ENCODE results near the gene SUFU. TPM values are rescaled to one million over a fixed set of nuclear protein-coding genes. Genes with fewer than 3 reads are reported as not detected.
"Not testable (repeated sequence)": the region's sequence is repeated elsewhere in the genome, so short reads cannot be mapped to it uniquely, and the experiment has no call there.

Gene SUFU
- total RNA-seq, 1 donor from 2014 or later = 3.1 TPM

GRCh38 chr10:102511583-102512274 is 8.0 kb downstream of the SUFU start:
- DNase-seq (ENCODE audit: low read depth in 2 of 2) = no peak

- no peak for DNase-seq (ENCODE audit: low read depth in 2 of 2)
Observed at GRCh38 chr10:102514487-102515311, 10.9 kb downstream of the SUFU start.

- DNase-seq (ENCODE audit: low read depth in 2 of 2) = no peak
Observed at GRCh38 chr10:102515724-102516123, 12.0 kb downstream of the SUFU start.

- no peak for DNase-seq (ENCODE audit: low read depth in 2 of 2)
Observed at GRCh38 chr10:102517553-102517952, 13.8 kb downstream of the SUFU start.

GRCh38 chr10:102519246-102519825 is 15.6 kb downstream of the SUFU start:
- no peak for DNase-seq (ENCODE audit: low read depth in 2 of 2)

GRCh38 chr10:102522874-102523249 is 19.1 kb downstream of the SUFU start:
- DNase-seq (ENCODE audit: low read depth in 2 of 2) = no peak

- DNase-seq (ENCODE audit: low read depth in 2 of 2) = no peak
Observed at GRCh38 chr10:102523250-102524029, 19.7 kb downstream of the SUFU start.

GRCh38 chr10:102524746-102525145 is 21.0 kb downstream of the SUFU start:
- no peak for DNase-seq (ENCODE audit: low read depth in 2 of 2)

GRCh38 chr10:102527546-102527945 is 23.8 kb downstream of the SUFU start:
- no peak for DNase-seq (ENCODE audit: low read depth in 2 of 2)

GRCh38 chr10:102534333-102534732 is 30.6 kb downstream of the SUFU start:
- DNase-seq (ENCODE audit: low read depth in 2 of 2) = no peak

- not testable (repeated sequence) for DNase-seq (ENCODE audit: low read depth in 2 of 2)
Observed at GRCh38 chr10:102534966-102535365, 31.2 kb downstream of the SUFU start.

GRCh38 chr10:102535481-102536147 is 31.8 kb downstream of the SUFU start:
- DNase-seq (ENCODE audit: low read depth in 2 of 2) = no peak

- no peak for DNase-seq (ENCODE audit: low read depth in 2 of 2)
Observed at GRCh38 chr10:102537367-102537766, 33.6 kb downstream of the SUFU start.

- no peak for DNase-seq (ENCODE audit: low read depth in 2 of 2)
Observed at GRCh38 chr10:102537948-102538347, 34.2 kb downstream of the SUFU start.

GRCh38 chr10:102538811-102539210 is 35.0 kb downstream of the SUFU start:
- DNase-seq (ENCODE audit: low read depth in 2 of 2) = no peak

GRCh38 chr10:102540023-102540422 is 36.3 kb downstream of the SUFU start:
- peak; percentile 30 to 36 for DNase-seq (ENCODE audit: low read depth in 2 of 2)

- no peak for DNase-seq (ENCODE audit: low read depth in 2 of 2)
Observed at GRCh38 chr10:102542800-102543418, 39.1 kb downstream of the SUFU start.

GRCh38 chr10:102545265-102545871 is 41.6 kb downstream of the SUFU start:
- no peak for DNase-seq (ENCODE audit: low read depth in 2 of 2)

GRCh38 chr10:102545997-102546396 is 42.2 kb downstream of the SUFU start:
- DNase-seq (ENCODE audit: low read depth in 2 of 2) = no peak

GRCh38 chr10:102546606-102547320 is 43.0 kb downstream of the SUFU start:
- DNase-seq (ENCODE audit: low read depth in 2 of 2) = no peak
